Stimulated activated CD4-positive, alpha-beta T cell treated with anti-CD3 and anti-CD28 coated beads, Interleukin-15, amount 100 ng/mL, for 1 hour (primary cell): ENCODE results near the gene MMP19.
"Not testable (repeated sequence)": the region's sequence is repeated elsewhere in the genome, so short reads cannot be mapped to it uniquely, and the experiment has no call there.

Experiments
- DNase-seq, 2 donors: peaks; one replicate each; pipeline ENCODE4 v3.0.0-alpha.2; 2020; ENCODE audit warnings: low read depth in 1 of 2, low spot score in 1 of 2

MMP19 gene

DNA sequence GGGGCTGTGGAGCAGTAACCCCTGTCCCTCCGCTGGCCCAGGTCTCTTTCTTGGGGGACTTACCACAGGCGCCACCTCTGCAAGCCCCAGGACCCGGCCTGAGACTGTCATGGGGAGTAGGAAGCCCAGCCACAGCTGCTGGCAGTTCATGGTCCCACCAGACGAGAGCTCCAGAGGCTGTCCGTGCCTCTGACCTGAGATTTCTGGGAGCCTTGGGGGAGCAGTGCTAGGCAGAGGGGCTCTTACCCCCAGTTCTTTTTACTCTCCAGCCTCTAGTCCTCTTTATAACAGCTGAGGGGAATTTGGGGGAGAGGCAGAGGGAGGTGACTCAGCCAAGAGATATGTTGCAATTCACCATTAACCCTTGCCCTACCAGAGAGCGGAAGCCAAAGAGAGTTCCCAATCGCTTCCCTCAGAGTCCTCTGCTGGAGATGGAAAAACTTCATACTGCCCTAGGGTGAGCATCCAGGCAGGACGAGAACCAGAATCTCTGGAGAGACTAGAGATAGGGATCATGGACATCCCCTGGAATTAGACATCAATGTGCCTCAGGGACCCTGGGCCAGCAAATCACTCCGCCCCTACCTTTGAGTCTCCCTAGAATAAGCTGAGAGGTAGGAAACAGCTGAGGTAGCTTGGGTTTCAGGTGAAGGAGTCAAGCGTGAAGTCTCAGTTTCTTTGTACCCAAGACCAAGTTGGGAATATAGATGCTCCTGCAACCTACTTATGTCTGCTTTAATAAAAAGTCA lies at the start of gene MMP19:
Gene MMP19, minus strand, starts transcription at position 256 of the 749 bp plus-strand sequence. Its CDS starts 106 bp downstream, at position 150.
- DNase-seq = no peak

DNA sequence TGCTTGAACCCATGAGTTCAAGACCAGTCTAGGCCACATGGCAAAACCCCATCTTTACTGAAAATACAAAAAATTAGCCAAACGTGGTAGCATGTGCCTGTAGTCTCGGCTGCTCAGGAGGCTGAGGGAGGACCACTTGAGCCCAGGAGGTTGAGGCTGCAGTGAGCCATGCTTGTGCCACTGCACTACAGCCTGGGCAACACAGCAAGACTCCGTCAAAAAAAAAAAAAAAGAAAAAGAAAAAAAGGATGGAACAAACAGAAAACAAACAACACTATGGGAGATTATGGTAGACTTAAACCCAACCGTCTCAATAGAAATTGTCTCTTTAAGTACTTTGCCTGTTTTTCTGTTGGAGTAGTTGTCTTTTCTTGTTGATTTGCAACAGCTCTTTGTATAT lies 48.6 kb upstream of the MMP19 start:
- no peak for DNase-seq

GRCh38 chr12:55885113-55885512 lies 42.4 kb upstream of the MMP19 start:
- DNase-seq = no peak

DNA sequence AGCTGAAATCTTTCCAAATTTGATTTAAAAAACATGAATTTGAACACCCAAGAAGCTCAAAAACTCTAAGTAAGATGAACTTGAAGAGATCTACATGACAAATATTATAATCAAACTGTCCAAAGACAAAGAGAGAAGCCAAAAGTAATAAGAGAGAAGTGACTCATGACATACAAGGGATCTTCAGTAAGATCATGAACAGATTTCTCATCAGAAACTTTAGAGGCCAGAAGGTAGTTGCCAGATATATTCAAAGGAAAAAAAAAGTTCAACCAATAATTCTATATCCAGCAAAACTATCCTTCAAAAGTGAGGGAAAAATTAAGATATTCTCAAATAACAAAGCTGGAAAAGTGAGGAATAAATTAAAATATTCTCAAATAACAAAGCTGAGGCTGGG lies 35.1 kb upstream of the MMP19 start:
- no peak for DNase-seq

GRCh38 chr12:55875704-55876467 lies 33.1 kb upstream of the MMP19 start:
- no peak for DNase-seq

DNA sequence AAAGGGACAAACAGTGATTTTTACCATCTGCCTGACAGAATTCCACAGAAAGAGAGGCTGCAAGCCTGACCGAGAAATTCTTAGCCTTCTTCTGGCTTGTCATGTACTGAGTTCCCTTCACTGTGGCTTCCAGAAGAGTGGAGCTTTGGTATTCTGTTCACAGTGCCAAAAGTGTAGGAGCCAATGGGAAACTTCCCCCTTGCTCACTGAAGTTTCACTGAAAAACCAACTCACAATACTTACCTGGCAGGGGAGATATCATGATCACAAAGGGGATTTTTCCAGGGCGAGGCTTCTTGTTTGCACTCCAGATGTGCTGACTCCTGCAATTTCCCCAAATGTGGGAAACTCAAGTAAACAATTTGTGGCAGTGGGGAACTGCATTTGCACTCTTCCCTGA lies 31.7 kb upstream of the MMP19 start:
- DNase-seq = no peak

DNA sequence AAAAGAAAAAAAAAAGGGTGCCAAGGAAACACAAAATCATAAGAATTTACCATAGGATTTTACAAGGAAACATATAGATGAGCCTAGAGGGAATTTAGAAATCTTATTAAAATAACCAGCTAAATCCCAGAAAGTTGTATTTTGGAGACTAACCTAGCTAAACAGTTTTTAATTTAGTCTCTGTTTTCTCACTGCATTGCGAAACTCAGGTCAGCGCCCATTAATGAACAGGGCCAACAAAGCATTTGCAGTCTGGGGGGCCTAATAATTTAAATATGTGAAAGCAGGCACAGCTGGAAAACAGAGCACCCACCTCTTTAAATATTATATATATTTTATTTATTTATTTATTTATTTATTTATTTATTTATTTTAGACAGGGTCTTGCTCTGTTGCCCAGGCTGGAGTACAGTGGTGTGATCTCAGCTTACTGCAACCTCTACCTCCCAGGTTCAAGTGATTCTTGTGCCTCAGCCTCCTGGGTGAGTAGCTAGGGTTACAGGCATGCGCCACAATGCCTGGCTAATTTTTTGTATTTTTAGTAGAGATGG lies 23.8 kb upstream of the MMP19 start:
- DNase-seq = not testable (repeated sequence)

DNA sequence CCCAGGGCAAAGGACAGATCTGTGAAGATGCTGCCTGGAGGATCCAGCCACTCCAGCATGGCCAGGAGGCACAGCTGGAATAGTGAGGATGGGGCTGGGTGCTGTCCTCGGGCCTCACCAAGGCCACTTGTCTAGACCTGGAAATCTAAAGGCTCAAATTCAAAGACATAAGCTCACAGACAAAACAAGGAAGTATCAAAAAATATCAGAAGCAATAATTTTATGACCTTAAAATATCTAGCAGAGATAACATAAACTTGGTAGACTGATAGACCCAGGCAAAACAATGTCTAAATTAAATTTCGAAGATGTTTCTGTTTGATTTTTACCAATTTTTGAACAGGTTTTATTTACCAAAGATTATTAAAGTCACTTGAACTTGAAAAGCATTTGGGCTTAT lies 22.6 kb upstream of the MMP19 start:
- no peak for DNase-seq

- DNase-seq = not testable (repeated sequence)
Observed at GRCh38 chr12:55862931-55863330, 20.2 kb upstream of the MMP19 start.

DNA sequence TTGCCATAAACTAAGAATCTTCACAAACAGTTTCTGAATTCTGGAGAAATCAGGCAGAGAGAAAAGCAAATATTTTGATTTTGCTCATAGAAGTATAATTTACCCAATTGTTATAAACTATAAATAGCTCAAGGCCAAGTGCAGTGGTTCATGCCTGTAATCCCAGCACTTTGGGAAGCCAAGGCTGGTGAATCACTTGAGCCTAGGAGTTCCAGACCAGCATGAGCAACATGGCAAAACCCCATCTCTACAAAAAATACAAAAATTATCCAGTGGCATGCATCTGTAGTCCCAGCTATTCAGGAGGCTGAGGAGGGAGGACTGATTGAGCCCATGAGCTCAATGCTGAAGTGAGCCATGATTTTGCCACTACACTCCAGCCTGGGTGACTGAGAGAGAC lies 19.6 kb upstream of the MMP19 start:
- no peak for DNase-seq

DNA sequence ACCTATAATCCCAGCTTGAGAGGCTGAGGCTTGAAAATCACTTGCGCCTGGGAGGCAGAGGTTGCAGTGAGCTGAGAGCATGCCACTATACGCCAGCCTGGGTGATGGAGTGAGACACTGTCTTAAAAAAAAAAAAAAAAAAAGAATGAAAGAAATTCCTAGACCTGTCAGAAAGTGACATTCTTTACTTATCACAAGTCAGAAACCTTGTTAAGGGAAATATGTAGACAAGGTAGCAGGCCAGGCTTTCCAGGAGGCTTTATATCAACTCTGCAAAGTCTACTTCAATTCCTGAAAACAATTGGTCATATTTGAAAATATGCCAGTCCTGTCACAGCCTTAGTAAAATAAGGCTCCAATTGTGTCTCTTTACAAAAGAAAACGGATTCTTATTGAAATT lies 19.1 kb upstream of the MMP19 start:
- no peak for DNase-seq

DNA sequence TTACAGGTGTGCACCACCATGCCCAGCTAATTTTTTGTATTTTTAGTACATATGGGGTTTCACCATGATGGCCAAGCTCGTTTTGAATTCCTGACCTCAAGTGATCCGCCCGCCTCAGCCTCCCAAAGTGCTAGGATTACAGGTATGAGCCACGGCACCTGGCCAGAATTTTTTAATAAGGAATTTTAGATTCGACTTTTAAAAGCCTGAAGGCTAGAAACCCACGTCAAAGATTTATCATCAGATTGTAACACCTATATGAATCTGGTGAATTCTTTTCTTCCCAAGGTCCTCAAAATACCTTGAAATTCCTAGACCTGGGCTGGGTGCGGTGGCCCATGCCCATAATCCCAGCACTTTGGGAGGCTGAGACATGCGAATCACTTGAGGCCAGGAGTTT lies 18.7 kb upstream of the MMP19 start:
- DNase-seq = no peak

DNA sequence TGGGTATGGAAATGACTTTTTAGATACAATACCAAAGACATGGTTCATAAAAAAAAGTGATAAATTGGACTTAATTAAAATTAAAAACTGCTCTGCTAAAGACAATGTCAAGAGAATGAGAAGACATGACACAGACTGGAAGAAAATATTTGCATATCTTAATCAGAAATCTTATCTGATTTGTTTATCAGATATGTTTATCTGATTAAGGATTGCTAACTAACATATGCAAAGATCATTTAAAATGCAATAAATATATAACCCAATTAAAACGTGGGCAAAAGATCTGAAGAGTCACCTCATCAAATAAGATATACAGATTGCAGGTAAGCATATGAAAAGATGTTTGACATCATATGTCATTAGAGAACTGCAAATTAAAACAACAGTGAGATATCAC lies 10.0 kb upstream of the MMP19 start:
- no peak for DNase-seq

DNA sequence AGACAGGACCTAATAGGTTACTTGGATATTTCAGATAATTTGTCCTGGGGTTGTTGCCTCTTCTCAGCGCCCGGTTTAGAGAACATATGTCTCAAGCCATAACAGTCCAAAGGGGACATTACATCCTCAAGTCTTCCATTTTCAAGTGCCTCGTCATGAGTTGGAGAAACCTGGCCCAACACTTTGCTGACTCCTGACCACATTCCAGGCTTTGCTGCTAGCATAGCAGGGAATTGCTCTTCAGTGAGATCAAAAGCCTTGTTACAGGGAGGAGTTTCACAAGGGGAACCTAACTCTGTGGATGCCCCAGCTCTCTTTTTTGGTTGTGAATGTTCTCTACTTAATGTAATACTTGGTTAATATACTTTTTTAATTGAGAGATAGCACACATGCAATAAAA lies 8.2 kb upstream of the MMP19 start:
- no peak for DNase-seq

DNA sequence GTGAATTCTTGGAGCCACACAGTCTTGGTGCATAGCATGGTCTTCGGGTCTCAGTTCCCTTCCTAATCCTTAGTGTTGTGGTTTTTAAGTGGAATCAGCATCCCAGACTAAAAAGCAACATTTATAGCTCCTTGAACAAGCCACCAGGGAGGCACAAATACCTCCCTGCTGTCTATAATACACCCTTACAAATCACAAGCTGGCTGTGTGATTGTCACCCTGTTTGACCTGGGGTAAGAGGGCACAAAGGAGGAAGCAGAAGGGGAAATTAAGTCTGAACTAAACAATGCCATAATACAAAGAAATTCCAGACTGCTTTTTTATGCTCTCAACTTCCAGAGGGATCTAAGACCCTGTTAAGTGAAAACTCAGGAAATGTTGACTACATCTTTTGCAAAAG lies 7.7 kb upstream of the MMP19 start:
- DNase-seq = no peak

- DNase-seq = no peak
Observed at GRCh38 chr12:55849616-55850343, 7.0 kb upstream of the MMP19 start.

DNA sequence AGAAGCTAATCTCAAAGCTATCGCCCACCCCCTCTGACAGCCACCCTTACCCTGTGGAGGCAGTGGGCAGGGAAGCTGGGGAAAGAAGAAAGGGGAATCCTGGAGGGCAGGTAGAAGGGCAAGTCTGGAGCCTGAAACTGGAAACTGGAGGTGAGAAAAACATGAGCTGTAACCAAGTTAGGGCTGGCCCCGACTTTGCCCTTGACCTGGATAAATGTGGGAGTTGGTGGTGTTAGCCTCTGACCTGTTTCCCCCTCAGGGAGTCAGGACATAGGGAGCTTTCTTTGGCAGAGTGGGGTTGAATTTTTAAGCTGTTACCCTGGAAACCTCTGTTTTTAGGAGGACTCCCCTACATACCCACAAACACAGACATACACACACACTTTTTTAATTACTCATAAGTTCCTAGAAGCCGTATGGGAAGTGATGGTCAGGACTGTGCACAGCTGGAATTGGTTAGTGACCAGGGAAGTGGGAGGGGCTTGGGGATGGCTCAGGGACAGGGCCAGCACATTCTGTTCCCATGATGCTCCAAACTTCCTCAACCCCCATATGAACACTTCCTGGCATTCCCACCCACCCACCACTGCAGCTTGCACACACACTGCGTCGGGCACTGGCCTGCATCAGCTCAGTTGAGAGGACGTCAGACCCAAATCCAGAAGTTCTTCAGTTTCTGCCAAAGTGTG lies 5.0 kb upstream of the MMP19 start:
- no peak for DNase-seq

DNA sequence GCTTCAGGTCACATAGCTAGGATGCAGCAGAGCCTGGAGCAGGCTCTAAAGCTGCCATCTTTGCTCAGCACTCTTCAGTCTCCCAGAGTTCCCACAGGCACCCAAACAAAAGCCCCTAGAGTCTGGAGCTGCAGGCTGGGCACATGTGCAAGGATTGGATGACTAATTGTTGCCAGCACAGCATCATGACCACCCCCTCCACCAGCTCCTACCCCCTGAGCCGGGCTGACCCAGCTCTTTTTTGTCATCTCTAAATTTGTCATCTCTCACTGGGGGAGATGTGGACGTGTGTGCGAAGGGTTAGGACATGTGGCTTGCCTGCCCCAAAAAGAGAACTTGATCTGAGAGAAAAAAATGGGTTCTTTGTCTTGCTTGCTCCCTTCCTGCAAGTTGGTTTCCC lies 4.3 kb upstream of the MMP19 start:
- no peak for DNase-seq

GRCh38 chr12:55845785-55846496 lies 3.2 kb upstream of the MMP19 start:
- no peak for DNase-seq

GRCh38 chr12:55845361-55845760 lies 2.6 kb upstream of the MMP19 start:
- no peak for DNase-seq

DNA sequence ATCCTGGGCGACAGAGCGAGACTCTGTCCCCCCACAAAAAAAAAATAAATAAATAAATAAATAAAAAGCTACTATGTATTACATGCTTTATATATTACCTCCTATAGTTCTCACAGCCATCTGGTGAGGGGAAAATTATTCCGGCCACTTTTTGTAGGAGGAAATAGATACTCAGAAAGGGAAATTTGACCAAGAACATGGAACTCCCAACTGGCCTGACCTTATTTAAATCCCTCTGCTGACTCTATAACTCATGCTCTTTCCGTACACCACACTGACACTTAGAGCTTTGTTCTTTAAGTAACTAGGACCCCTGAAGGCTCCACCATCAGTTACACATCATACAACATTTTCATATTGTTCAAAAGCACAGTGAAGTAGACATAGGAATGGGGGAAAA lies 2.2 kb upstream of the MMP19 start:
- DNase-seq = no peak
